SK-N-SH (cell line): ENCODE data around the gene GSG1L. TPM values are rescaled to one million over a fixed set of nuclear protein-coding genes. Genes with fewer than 3 reads are reported as not detected.

Experiments
- CTCF ChIA-PET: fragments of 300-600, 350-600 bp; formaldehyde crosslinking; extraction: SDS; loops from one replicate; lab custom pipeline; 2021; lab: Yijun Ruan, JAX
- POLR2A ChIA-PET: fragments of 350-600 bp; sonication (Branson Sonifier 250); formaldehyde crosslinking; extraction: SDS; loops from one replicate; lab custom pipeline; 2020; ENCODE audit warnings: antibody characterized with exemption, inconsistent platforms; lab: Yijun Ruan, JAX
- DNase-seq: peaks from one replicate; pipeline ENCODE4 v3.0.0; 2012
- H2AFZ ChIP-seq: fragments of 200-600 bp; sonication (generic); 2 replicates; pipeline ENCODE4 v1.8.1; 2016; ENCODE audit warnings: antibody characterized with exemption, mild to moderate bottlenecking, low read depth
- H3F3A ChIP-seq: fragments of 200-600 bp; sonication (generic); replicated peaks from 2 replicates; pipeline ENCODE3; 2016; ENCODE audit warnings: antibody characterized with exemption, mild to moderate bottlenecking; ENCODE audit not compliant: insufficient read depth
- H3K27ac ChIP-seq, 2 experiments: fragments of 200-500 bp in 1 of 2; fragments of 200-600 bp in 1 of 2; sonication (Bioruptor generic) in 1 of 2; sonication (generic), shearing (Covaris generic) in 1 of 2; 2 replicates each; pipeline versions ENCODE4 v1.5.1 to v1.6.1; 2014 to 2016; ENCODE audit warnings: low read depth in 2 of 2, inconsistent platforms in 1 of 2, low read length in 1 of 2, mild to moderate bottlenecking in 1 of 2, mixed read lengths in 1 of 2
- H3K27me3 ChIP-seq: fragments of 200-600 bp; sonication (generic), shearing (Covaris generic); 2 replicates; pipeline ENCODE4 v1.6.1; 2016; ENCODE audit warnings: mixed run types; ENCODE audit not compliant: insufficient read depth
- H3K36me3 ChIP-seq, 2 experiments: fragments of 200-500 bp in 1 of 2; fragments of 200-600 bp in 1 of 2; sonication (Bioruptor generic) in 1 of 2; sonication (generic) in 1 of 2; replicated peaks in 1 of 2; 2 replicates each; pipeline versions ENCODE3 to v1.5.1; 2014 to 2016; ENCODE audit warnings: low read length in 1 of 2, mild to moderate bottlenecking in 1 of 2; ENCODE audit not compliant: insufficient read depth in 2 of 2, control insufficient read depth in 1 of 2
- H3K4me1 ChIP-seq, 2 experiments: fragments of 200-500 bp in 1 of 2; fragments of 200-600 bp in 1 of 2; sonication (Bioruptor generic) in 1 of 2; sonication (generic), shearing (Covaris generic) in 1 of 2; 2 replicates each; pipeline versions ENCODE4 v1.5.1 to v1.6.1; 2014 to 2016; ENCODE audit warnings: low read depth in 1 of 2, low read length in 1 of 2, mixed run types in 1 of 2; ENCODE audit not compliant: insufficient read depth in 2 of 2, control insufficient read depth in 1 of 2
- H3K4me2 ChIP-seq: fragments of 200-600 bp; sonication (generic), shearing (Covaris generic); 2 replicates; pipeline ENCODE4 v1.6.1; 2017; ENCODE audit warnings: mixed run types
- H3K4me3 ChIP-seq, 2 experiments: fragments of 200-500 bp in 1 of 2; fragments of 200-600 bp in 1 of 2; sonication (Bioruptor generic) in 1 of 2; sonication (generic), shearing (Covaris generic) in 1 of 2; 2 replicates each; pipeline versions ENCODE4 v1.5.1 to v1.8.1; 2014 to 2016; ENCODE audit warnings: low read depth in 2 of 2, inconsistent platforms in 1 of 2, low read length in 1 of 2, mild to moderate bottlenecking in 1 of 2, mixed read lengths in 1 of 2, moderate library complexity in 1 of 2
- H3K79me2 ChIP-seq: fragments of 200-600 bp; sonication (generic); 2 replicates; pipeline ENCODE4 v1.8.1; 2017; ENCODE audit warnings: mild to moderate bottlenecking; ENCODE audit not compliant: insufficient read depth
- H3K9ac ChIP-seq: fragments of 200-600 bp; sonication (generic); 2 replicates; pipeline ENCODE4 v1.6.1; 2017; ENCODE audit warnings: mixed run types
- H3K9me2 ChIP-seq: fragments of 200-600 bp; sonication (generic); 2 replicates; pipeline ENCODE4 v1.6.1; 2017; ENCODE audit warnings: mixed run types
- H3K9me3 ChIP-seq: fragments of 200-600 bp; sonication (generic); 2 replicates; pipeline ENCODE4 v1.6.1; 2017; ENCODE audit warnings: mixed run types, mild to moderate bottlenecking, moderate library complexity
- H4K20me1 ChIP-seq: fragments of 200-600 bp; sonication (generic); 2 replicates; pipeline ENCODE4 v1.6.1; 2017; ENCODE audit warnings: mild to moderate bottlenecking, mixed run types; ENCODE audit not compliant: insufficient read depth
- EZH2phosphoT487 ChIP-seq: fragments of 200-600 bp; sonication (generic); IDR thresholded peaks from 2 replicates; pipeline ENCODE4 v1.6.1; 2017; ENCODE audit warnings: low read depth, mixed run types, mild to moderate bottlenecking, antibody characterized with exemption, moderate library complexity, borderline replicate concordance
- FOXJ3 ChIP-seq: sonication (generic); formaldehyde crosslinking; IDR thresholded peaks from 2 replicates; pipeline ENCODE4 v1.5.1; 2020; ENCODE audit warnings: mild to moderate bottlenecking, missing genetic modification reagents
- FOXM1 ChIP-seq: IDR thresholded peaks from 2 replicates; pipeline ENCODE4 v1.4.0; 2012; ENCODE audit warnings: low read depth, mild to moderate bottlenecking
- POLR2AphosphoS5 ChIP-seq: IDR thresholded peaks from 2 replicates; pipeline ENCODE4 v1.6.1; 2012; ENCODE audit warnings: low read depth, low read length
- RAD21 ChIP-seq: IDR thresholded peaks from 2 replicates; pipeline ENCODE4 v1.6.1; 2012; ENCODE audit warnings: mild to moderate bottlenecking, low read length
- RCOR1 ChIP-seq: fragments of 150-350 bp; IDR thresholded peaks from 2 replicates; pipeline ENCODE4 v1.6.1; 2017; ENCODE audit warnings: antibody characterized with exemption, low read length
- RXRA ChIP-seq: IDR thresholded peaks from 2 replicates; pipeline ENCODE4 v1.4.0; 2012; ENCODE audit warnings: low read depth, mild to moderate bottlenecking, borderline replicate concordance
- SIN3A ChIP-seq: IDR thresholded peaks from 2 replicates; pipeline ENCODE4 v1.6.1; 2012; ENCODE audit warnings: low read depth, mild to moderate bottlenecking, low read length, moderate library complexity, borderline replicate concordance
- TAF1 ChIP-seq: IDR thresholded peaks from 2 replicates; pipeline ENCODE4 v1.6.1; 2012; ENCODE audit warnings: low read depth, mild to moderate bottlenecking, low read length, moderate library complexity, borderline replicate concordance
- TEAD4 ChIP-seq: IDR thresholded peaks from 2 replicates; pipeline ENCODE4 v1.4.0; 2012; ENCODE audit warnings: mild to moderate bottlenecking, borderline replicate concordance; ENCODE audit not compliant: insufficient read depth
- WGBS: methylation state at CpG from one replicate; pipeline ENCODE4 v1.1.6; 2017; ENCODE audit warnings: low lambda C conversion rate; 5-methylcytosine and 5-hydroxymethylcytosine counted together
- polyA plus RNA-seq, 3 experiments: library from polyadenylated mRNA; depleted of rRNA; stranded (reverse); fragments of >200 nt; gene quantifications; 2 replicates each; pipeline ENCODE4 v1.2.3, GENCODE V29; 2012
- TF ChIP-seq, protein P1 (sequence below): IDR thresholded peaks from 2 replicates; pipeline ENCODE4; 2012
- TF ChIP-seq, protein P2 (sequence below): IDR thresholded peaks from 2 replicates; pipeline ENCODE4 v1.4.0; 2012; ENCODE audit warnings: low read depth, borderline replicate concordance
- TF ChIP-seq, protein P3 (sequence below): fragments of 150-350 bp; IDR thresholded peaks from 2 replicates; pipeline ENCODE4 v1.6.1; 2016; ENCODE audit warnings: mild to moderate bottlenecking, low read depth, low read length
- TF ChIP-seq, protein P4 (sequence below): IDR thresholded peaks from 2 replicates; pipeline ENCODE4 v1.4.0; 2012; ENCODE audit warnings: low read depth

GSG1L gene
- polyA plus RNA-seq, 1 of the 3 experiments (the other 2 are of a cell fraction): not detected

DNA sequence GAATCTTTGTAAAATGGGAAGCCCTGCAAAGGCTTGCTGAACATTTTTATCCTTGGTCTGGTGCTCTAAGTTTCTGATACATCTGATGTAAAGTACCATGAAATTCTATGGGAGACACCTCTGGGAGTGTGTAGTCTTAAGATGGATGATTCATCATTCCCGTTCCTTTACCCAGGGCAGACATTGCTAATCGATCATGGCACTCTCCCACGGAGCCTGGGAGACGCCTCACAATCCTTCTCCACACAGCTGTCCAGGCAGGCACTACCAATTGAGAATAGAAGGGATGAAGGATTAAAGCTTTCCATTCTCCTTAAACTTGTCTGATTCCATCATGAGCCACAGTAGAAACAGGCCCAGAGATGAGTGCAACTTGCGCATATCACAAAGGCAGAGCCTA is 144.8 kb downstream of the GSG1L start:
- H3K9me2 ChIP-seq: no peaks in the 10 kb centered on the region
- no peaks in the 10 kb centered on the region for H3K27me3 ChIP-seq
- H3K9me3 ChIP-seq: no peaks in the 10 kb centered on the region
- H3K4me1 ChIP-seq: peaks cover 0 to 21% of the 10 kb centered on the region in 2 experiments; a peak in 1 of 4 replicates
- no peak overlapping the region for H3K27ac ChIP-seq
- no peak for DNase-seq
- H3K79me2 ChIP-seq: no peaks in the 10 kb centered on the region
- no peak overlapping the region for H3K9ac ChIP-seq
- 46% methylated on average over 5 of the region's 5 CpGs for WGBS
- TF ChIP-seq RCOR1: no peak
- no peak for TF ChIP-seq RAD21
- TF ChIP-seq FOXM1: no peak
- TF ChIP-seq FOXJ3: no peak
- TF ChIP-seq RXRA: no peak
- TF ChIP-seq SIN3A: no peak
- TF ChIP-seq TAF1: no peak
- TF ChIP-seq EZH2phosphoT487: no peak
- TF ChIP-seq POLR2AphosphoS5: no peak
- TF ChIP-seq, protein P1, sequence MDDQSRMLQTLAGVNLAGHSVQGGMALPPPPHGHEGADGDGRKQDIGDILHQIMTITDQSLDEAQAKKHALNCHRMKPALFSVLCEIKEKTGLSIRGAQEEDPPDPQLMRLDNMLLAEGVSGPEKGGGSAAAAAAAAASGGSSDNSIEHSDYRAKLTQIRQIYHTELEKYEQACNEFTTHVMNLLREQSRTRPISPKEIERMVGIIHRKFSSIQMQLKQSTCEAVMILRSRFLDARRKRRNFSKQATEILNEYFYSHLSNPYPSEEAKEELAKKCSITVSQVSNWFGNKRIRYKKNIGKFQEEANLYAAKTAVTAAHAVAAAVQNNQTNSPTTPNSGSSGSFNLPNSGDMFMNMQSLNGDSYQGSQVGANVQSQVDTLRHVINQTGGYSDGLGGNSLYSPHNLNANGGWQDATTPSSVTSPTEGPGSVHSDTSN: no peak
- TF ChIP-seq, protein P2, sequence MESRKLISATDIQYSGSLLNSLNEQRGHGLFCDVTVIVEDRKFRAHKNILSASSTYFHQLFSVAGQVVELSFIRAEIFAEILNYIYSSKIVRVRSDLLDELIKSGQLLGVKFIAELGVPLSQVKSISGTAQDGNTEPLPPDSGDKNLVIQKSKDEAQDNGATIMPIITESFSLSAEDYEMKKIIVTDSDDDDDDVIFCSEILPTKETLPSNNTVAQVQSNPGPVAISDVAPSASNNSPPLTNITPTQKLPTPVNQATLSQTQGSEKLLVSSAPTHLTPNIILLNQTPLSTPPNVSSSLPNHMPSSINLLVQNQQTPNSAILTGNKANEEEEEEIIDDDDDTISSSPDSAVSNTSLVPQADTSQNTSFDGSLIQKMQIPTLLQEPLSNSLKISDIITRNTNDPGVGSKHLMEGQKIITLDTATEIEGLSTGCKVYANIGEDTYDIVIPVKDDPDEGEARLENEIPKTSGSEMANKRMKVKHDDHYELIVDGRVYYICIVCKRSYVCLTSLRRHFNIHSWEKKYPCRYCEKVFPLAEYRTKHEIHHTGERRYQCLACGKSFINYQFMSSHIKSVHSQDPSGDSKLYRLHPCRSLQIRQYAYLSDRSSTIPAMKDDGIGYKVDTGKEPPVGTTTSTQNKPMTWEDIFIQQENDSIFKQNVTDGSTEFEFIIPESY: no peak
- TF ChIP-seq, protein P3, sequence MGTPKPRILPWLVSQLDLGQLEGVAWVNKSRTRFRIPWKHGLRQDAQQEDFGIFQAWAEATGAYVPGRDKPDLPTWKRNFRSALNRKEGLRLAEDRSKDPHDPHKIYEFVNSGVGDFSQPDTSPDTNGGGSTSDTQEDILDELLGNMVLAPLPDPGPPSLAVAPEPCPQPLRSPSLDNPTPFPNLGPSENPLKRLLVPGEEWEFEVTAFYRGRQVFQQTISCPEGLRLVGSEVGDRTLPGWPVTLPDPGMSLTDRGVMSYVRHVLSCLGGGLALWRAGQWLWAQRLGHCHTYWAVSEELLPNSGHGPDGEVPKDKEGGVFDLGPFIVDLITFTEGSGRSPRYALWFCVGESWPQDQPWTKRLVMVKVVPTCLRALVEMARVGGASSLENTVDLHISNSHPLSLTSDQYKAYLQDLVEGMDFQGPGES: no peak
- TF ChIP-seq, all 33 proteins: peak for 0
- H2AFZ ChIP-seq: no peak overlapping the region
- POLR2A ChIA-PET: no interaction called here
- no peaks in the 10 kb centered on the region for H3K36me3 ChIP-seq
- H3K4me2 ChIP-seq: no peak overlapping the region
- no peaks in the 10 kb centered on the region for H4K20me1 ChIP-seq
- CTCF ChIA-PET: interaction anchor here (1.1 to 1.4 kb wide), 3 partner anchors 13 to 139 kb away, joined by 3 to 5 read pairs (median 3); no protein-coding TSS in a partner anchor
- no peak overlapping the region for H3K4me3 ChIP-seq
- H3F3A ChIP-seq: no peaks in the 10 kb centered on the region

DNA sequence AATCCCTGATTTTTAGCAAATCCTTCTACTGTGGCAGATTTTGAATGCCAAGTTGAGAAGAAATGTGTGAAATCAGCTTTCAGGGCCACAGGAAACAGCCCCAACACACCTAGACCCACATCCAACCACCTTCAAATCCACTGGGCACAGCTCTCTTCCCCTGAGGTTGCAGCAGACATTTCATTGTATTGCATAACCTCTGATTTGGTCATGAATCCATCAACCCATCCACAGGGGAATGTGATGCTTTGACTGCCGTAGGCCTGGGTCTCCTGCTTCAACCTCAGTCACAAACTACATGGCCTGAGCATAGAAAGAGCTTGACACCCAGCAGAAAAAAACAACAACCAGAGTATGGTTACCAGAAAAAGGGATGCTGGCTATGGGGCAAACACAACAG is 145.6 kb downstream of the GSG1L start:
- Histone ChIP-seq H3K4me2 (no peak overlapping the region), H3K9me3 (no peaks in the 10 kb centered on the region), H4K20me1 (no peaks in the 10 kb centered on the region), H3K27me3 (no peaks in the 10 kb centered on the region), H3K36me3 (no peaks in the 10 kb centered on the region), H2AFZ (no peak overlapping the region), H3K4me1 (peaks cover 0 to 21% of the 10 kb centered on the region in 2 experiments; a peak in 1 of 4 replicates), H3K4me3 (no peak overlapping the region), H3K27ac (no peak overlapping the region), H3K9me2 (no peaks in the 10 kb centered on the region), H3K79me2 (no peaks in the 10 kb centered on the region), H3K9ac (no peak overlapping the region), H3F3A (no peaks in the 10 kb centered on the region)
- 8% methylated on average over 1 of the region's 1 CpG for whole genome bisulfite sequencing
- TF ChIP-seq TEAD4 (no peak), RAD21 (no peak)
- TF ChIP-seq, protein P4, sequence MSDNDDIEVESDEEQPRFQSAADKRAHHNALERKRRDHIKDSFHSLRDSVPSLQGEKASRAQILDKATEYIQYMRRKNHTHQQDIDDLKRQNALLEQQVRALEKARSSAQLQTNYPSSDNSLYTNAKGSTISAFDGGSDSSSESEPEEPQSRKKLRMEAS: no peak
- CTCF ChIA-PET: interaction anchor here (1.1 to 1.4 kb wide), 2 partner anchors 12 to 138 kb away, joined by 3 read pairs; no protein-coding TSS in a partner anchor
- no peak for DNase-seq
- POLR2A ChIA-PET: no interaction called here
